C4-2B (cell line): ENCODE data around the gene DDX1.

ENCODE experiments used
- CTCF ChIP-seq: fragments of 450-650 bp; conservative IDR thresholded peaks from 2 replicates; pipeline ENCODE4 v1.5.1; 2017; ENCODE audit warnings: mild to moderate bottlenecking
- ZFX ChIP-seq: fragments of 450-650 bp; IDR thresholded peaks from 2 replicates; pipeline ENCODE4 v1.6.1; 2017

GRCh38 chr2:15622214-15622613, 30.5 kb downstream of the DDX1 start:
- no peak for TF ChIP-seq CTCF
- TF ChIP-seq ZFX, result no peak
